ENCODE results near the gene KIF5C. TPM values are rescaled to one million over a fixed set of nuclear protein-coding genes. Genes with fewer than 3 reads are reported as not detected.

KIF5C gene
- total RNA-seq, 2 experiments from 2014 or later = 10.2 to 11.1 TPM

DNA sequence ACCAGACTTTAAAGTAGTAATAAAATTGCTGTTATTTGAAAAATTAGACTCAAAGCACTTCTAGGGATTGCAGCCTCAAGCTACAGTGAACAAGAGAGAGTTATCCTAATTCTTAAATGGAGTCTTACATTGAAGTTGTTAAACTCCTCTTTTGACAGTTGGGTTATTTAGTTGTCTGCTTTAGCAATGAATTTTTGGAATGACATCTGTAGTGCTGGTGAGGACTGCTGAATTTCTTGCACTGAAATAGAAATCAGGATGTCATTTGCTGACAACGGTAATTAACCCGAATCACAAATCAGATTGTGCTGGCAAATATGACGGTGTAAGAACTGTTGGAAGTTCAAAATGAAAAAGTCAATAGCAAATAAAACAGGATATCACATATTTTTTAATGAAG lies 85.5 kb downstream of the KIF5C start:
- peaks cover 3% of the 10 kb centered on the region for H3K36me3 Mint-ChIP-seq (ENCODE audit: low read depth)

DNA sequence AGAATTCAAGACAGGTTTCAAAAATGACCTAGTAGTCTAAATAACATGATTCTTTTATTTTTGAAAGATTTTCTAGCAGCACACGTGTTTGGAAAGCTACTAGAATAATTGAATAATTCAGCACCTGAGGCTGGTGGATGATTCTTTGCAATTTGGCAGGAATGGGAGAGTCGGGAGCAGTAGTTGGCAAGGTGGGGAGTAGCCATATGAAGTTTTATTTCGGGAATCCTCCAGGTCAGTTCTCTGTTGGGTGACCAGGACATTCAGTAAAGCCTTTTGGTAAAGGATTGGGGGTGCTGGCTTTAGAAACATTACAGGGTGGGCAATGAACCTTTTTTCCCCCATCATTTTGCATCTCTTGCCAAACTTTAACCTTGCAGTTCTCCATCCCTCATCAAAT lies 88.4 kb downstream of the KIF5C start:
- H3K4me3 Mint-ChIP-seq = no peak overlapping the region
- intact Hi-C loops (cut with micrococcal nuclease) = no loop called here
- CTCF ChIA-PET = no interaction called here
- no peaks in the 10 kb centered on the region for H3K27me3 Mint-ChIP-seq
- H3K36me3 Mint-ChIP-seq (ENCODE audit: low read depth) = peaks cover 3% of the 10 kb centered on the region
- TF ChIP-seq, protein P1, sequence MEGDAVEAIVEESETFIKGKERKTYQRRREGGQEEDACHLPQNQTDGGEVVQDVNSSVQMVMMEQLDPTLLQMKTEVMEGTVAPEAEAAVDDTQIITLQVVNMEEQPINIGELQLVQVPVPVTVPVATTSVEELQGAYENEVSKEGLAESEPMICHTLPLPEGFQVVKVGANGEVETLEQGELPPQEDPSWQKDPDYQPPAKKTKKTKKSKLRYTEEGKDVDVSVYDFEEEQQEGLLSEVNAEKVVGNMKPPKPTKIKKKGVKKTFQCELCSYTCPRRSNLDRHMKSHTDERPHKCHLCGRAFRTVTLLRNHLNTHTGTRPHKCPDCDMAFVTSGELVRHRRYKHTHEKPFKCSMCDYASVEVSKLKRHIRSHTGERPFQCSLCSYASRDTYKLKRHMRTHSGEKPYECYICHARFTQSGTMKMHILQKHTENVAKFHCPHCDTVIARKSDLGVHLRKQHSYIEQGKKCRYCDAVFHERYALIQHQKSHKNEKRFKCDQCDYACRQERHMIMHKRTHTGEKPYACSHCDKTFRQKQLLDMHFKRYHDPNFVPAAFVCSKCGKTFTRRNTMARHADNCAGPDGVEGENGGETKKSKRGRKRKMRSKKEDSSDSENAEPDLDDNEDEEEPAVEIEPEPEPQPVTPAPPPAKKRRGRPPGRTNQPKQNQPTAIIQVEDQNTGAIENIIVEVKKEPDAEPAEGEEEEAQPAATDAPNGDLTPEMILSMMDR (IDR thresholded peaks at IDR 0.05) = no peak
- DNase-seq = no peak
- H3K9me3 Mint-ChIP-seq = no peaks in the 10 kb centered on the region
- no peak overlapping the region for H3K27ac Mint-ChIP-seq
- ATAC-seq = no peak
- H3K4me1 Mint-ChIP-seq (ENCODE audit: low read depth) = no peaks in the 10 kb centered on the region
- POLR2A ChIA-PET = no interaction called here

More for the DNA sequence above, 85.5 kb downstream of the KIF5C start:
- no peak overlapping the region for H3K27ac Mint-ChIP-seq
- intact Hi-C loops (cut with micrococcal nuclease) = no loop called here
- H3K9me3 Mint-ChIP-seq = no peaks in the 10 kb centered on the region
- no peaks in the 10 kb centered on the region for H3K27me3 Mint-ChIP-seq
- CTCF ChIA-PET = interaction anchor here (0.7 kb wide), 1 partner anchor 33 kb away, joined by 3 read pairs; no protein-coding TSS in a partner anchor
- ATAC-seq = no peak
- POLR2A ChIA-PET = no interaction called here
- no peak for DNase-seq
- H3K4me3 Mint-ChIP-seq = no peak overlapping the region
- H3K4me1 Mint-ChIP-seq (ENCODE audit: low read depth) = peaks cover 2% of the 10 kb centered on the region
- TF ChIP-seq, protein P1 (IDR thresholded peaks at IDR 0.05) = no peak

DNA sequence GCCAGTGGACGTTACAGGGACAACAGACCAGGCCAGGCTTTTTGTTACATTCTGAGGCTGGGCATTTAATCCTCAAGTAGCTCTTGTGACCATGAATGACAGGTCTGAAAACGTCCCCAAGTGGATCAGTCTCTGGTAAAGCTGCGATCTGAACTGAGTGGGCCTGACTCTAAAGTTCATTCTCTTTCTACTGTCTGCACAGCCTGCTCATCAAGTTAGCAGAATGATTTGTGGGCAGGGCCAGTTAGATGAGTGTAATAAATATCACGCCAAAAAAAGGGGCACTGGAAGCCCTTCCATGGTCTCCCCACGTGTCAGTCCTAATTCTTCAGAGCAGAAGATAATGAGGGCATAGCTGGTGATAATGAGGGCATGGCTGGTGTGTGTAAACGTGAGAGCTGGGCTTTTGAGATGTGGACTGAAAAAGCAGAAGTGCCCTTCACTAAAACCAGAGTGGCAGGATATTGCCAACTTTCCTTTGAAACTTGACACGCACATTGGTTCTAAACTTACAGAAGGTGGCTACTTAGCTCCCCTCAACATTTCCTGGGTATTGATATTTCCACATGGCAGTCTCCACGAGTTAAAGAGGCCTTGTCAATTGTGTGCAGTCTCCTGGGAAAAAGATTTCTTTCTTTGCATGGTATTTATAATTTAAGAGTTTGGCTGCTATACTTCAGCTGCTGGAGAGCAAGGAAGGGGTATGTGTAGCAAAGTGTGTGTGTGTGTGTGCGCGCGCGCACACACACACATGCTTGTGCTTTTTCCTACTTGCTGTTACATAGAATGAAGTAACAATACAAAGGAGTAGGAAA lies 90.8 kb downstream of the KIF5C start:
- CTCF ChIA-PET = interaction anchor here (0.8 to 2.4 kb wide), 3 partner anchors 20 to 595 kb away, joined by 3 to 6 read pairs (median 3); no protein-coding TSS in a partner anchor
- H3K27ac Mint-ChIP-seq = no peak overlapping the region
- POLR2A ChIA-PET = no interaction called here

DNA sequence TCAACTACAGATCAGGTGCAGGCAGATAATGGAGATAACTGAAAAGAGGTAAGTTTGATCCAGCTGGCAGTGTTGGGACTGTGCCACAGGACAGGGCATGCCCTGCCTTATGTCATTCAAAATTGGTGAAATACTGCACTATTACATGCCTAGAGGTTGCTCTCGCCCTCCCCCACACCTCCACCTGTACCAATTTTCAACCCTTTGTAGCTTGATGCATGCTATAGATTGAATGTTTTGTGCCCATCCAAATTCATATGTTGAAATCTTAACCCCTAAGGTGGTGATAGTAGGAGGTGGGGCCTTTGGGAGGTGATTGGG lies 91.4 kb downstream of the KIF5C start:
- CTCF ChIA-PET = interaction anchor here (0.8 to 2.4 kb wide), 3 partner anchors 19 to 595 kb away, joined by 3 to 6 read pairs (median 3); no protein-coding TSS in a partner anchor
- Mint-ChIP-seq H3K27ac (no peak overlapping the region), H3K27me3 (no peaks in the 10 kb centered on the region), H3K4me1 (ENCODE audit: low read depth) (peaks cover 4% of the 10 kb centered on the region), H3K9me3 (no peaks in the 10 kb centered on the region), H3K4me3 (no peak overlapping the region), H3K36me3 (ENCODE audit: low read depth) (peaks cover 3% of the 10 kb centered on the region)
- POLR2A ChIA-PET = no interaction called here
- ATAC-seq (no peak), DNase-seq (no peak)
- intact Hi-C loops (cut with micrococcal nuclease) = no loop called here
- TF ChIP-seq, protein P1 (IDR thresholded peaks at IDR 0.05) = no peak

More for the DNA sequence above, 90.8 kb downstream of the KIF5C start:
- Mint-ChIP-seq H3K27me3 (no peaks in the 10 kb centered on the region), H3K9me3 (no peaks in the 10 kb centered on the region), H3K36me3 (ENCODE audit: low read depth) (peaks cover 3% of the 10 kb centered on the region), H3K4me3 (no peak overlapping the region), H3K4me1 (ENCODE audit: low read depth) (peaks cover 1% of the 10 kb centered on the region)
- no peak for DNase-seq
- no peak for ATAC-seq
- intact Hi-C loops (cut with micrococcal nuclease) = no loop called here
- TF ChIP-seq, protein P1 (IDR thresholded peaks at IDR 0.05) = no peak

DNA sequence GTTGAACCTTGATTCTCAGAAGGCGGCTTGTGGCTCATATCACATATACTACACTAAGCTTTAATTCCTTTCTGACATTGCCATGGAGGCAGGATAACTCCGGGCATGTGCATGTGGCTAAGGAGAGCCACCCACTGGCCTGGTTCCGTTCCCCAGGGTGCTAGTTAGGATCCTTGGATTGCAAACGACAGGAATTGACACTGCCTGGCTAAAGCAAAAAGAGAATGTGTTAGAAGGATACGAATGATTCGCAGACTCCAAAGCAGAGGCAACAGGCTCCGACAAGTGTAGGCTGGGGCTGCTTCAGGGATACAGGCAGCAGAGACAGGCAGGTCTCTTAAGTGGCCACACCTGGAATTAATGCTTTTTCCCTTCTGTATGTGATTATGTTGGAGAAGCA lies 92.0 kb downstream of the KIF5C start:
- CTCF ChIA-PET = interaction anchor here (1.5 to 2.4 kb wide), 2 partner anchors 18 to 50 kb away, joined by 3 to 6 read pairs; no protein-coding TSS in a partner anchor
- no peaks in the 10 kb centered on the region for H3K9me3 Mint-ChIP-seq
- no peak for DNase-seq
- intact Hi-C loops (cut with micrococcal nuclease) = no loop called here
- H3K36me3 Mint-ChIP-seq (ENCODE audit: low read depth) = no peaks in the 10 kb centered on the region
- H3K27me3 Mint-ChIP-seq = no peaks in the 10 kb centered on the region
- no peak overlapping the region for H3K27ac Mint-ChIP-seq
- peaks cover 7% of the 10 kb centered on the region for H3K4me1 Mint-ChIP-seq (ENCODE audit: low read depth)
- no peak for ATAC-seq
- no peak overlapping the region for H3K4me3 Mint-ChIP-seq
- TF ChIP-seq, protein P1 (IDR thresholded peaks at IDR 0.05) = no peak
- POLR2A ChIA-PET = no interaction called here

Measured in activated CD8-positive, alpha-beta T cell treated with anti-CD3 and anti-CD28 coated beads for 36 hours (primary cell).